ENCODE data around the gene OGFR. TPM values are rescaled to one million over a fixed set of nuclear protein-coding genes. Genes with fewer than 3 reads are reported as not detected.

Gene OGFR
- total RNA-seq, 2 experiments from 2014 or later = 54.5 to 56.0 TPM

DNA sequence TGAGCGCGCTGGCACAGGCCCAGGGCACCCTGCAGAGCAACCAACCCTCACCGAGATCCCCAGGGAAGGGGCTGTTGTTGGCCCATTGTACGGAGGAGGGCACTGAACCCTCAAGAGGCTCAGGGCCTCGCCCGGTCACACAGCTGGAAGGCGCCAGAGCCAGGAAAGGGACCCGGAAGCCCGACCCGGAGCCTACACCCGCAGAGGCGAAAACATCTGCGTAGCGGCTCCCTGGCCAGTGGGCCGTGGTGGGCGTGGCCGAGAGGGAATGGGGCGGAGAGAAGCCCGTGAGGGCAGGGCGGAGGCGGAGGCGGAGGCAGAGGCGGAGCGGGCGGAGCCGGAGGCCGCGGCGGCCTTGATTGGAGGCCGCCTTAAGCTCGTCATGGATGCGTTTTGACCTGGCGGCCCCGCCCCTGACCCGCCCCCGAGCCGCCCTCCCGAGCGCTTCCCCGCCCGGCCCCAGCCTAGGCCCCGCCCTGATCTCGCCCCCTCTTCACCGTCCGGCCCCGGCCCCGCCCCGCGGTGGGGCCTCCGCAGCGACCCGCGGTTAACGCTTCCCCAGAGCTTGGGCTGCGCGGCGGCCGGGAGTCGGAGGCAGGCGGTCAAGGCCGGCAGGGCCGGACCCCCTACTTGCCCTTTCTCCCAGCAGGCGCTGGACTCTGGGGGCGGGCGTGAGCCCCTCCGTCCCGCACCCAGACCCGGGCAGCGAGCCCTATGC lies 10.5 kb upstream of the OGFR start:
- peaks cover 56% of the 10 kb centered on the region for H3K4me1 ChIP-seq (ENCODE audit: insufficient read depth, low read length)
- ChIA-PET POLR2A (interaction anchor here (0.6 to 4.5 kb wide), 50 partner anchors 8 to 729 kb away, joined by 3 to 85 read pairs (median 5); partner anchors contain the start of genes LSM14B, NTSR1, OGFR and PPDPF), CTCF (interaction anchor here (1.2 to 2.0 kb wide), 5 partner anchors 14 to 294 kb away, joined by 3 to 7 read pairs (median 4); no protein-coding TSS in a partner anchor)
- peak; percentile 71 for ATAC-seq (ENCODE audit: poor library complexity)
- peaks cover 14% of the 10 kb centered on the region for H3K36me3 ChIP-seq (ENCODE audit: insufficient read depth, low read length)
- intact Hi-C loops (cut with DNase I, micrococcal nuclease) = loop anchor here (1.0 to 10.0 kb wide), 5 partner anchors 17 to 409 kb away; partner anchors contain the start of gene RPS21 (in 1 of the 2)
- peak overlapping the region; percentile 78 for H3K4me3 ChIP-seq (ENCODE audit: low read length)
- peak overlapping the region; percentile 88 for H3K4me3 Mint-ChIP-seq
- peaks cover 55% of the 10 kb centered on the region for H3K4me1 Mint-ChIP-seq (ENCODE audit: low read depth)
- TF ChIP-seq, protein P1, sequence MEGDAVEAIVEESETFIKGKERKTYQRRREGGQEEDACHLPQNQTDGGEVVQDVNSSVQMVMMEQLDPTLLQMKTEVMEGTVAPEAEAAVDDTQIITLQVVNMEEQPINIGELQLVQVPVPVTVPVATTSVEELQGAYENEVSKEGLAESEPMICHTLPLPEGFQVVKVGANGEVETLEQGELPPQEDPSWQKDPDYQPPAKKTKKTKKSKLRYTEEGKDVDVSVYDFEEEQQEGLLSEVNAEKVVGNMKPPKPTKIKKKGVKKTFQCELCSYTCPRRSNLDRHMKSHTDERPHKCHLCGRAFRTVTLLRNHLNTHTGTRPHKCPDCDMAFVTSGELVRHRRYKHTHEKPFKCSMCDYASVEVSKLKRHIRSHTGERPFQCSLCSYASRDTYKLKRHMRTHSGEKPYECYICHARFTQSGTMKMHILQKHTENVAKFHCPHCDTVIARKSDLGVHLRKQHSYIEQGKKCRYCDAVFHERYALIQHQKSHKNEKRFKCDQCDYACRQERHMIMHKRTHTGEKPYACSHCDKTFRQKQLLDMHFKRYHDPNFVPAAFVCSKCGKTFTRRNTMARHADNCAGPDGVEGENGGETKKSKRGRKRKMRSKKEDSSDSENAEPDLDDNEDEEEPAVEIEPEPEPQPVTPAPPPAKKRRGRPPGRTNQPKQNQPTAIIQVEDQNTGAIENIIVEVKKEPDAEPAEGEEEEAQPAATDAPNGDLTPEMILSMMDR (IDR thresholded peaks at IDR 0.05) = no peak
- peaks cover 32% of the 10 kb centered on the region for H3K36me3 Mint-ChIP-seq (ENCODE audit: low read depth)
- H3K27ac ChIP-seq (ENCODE audit: low read depth in 1 of 2, low read length in 2 of 2) = peak overlapping the region; percentile 79 to 90
- H3K27ac Mint-ChIP-seq = peak overlapping the region; percentile 89
- no peaks in the 10 kb centered on the region for H3K27me3 Mint-ChIP-seq
- no peaks in the 10 kb centered on the region for H3K9me3 ChIP-seq (ENCODE audit: control insufficient read depth in 1 of 2, insufficient read depth in 1 of 2, low read length in 2 of 2)
- no peaks in the 10 kb centered on the region for H3K9me3 Mint-ChIP-seq
- DNase-seq = peak; percentile 87 to 98 (median 95)
- H3K27me3 ChIP-seq (ENCODE audit: control insufficient read depth in 1 of 2, insufficient read depth in 2 of 2, low read length in 2 of 2) = no peaks in the 10 kb centered on the region

DNA sequence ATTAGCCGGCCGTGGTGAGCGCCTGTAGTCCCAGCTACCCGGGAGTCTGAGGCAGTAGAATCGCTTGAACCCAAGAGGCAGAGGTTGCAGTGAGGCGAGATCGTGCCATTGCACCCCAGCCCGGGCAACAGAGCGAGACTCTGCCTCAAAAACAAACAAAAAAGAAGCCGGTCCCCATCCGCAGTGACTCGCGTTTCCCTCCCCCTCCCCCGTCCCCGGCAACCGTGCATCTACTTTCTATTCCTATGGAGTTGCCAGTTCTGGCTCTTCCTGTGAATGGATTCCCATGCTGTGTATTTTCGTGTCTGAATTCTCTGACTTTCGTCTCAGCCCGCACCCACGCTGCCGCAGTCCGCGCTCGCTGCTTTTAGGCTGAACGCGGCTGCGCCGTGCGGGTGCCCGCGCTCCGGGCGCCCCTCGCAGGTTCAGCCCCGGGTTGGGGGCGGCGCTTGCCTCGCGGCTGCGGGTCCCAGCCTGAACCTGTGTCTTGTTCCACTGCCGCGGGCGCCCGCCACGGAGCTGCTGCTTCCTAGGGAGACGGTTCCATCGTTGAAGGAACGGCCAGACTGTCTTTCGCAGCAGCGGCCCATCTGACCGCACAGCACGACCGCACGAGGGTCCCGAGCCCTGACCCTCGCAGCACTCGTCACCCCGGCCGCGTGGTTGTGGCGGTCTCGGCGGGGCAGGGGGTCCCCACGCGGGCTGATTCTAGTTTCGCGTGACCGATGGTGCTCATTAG lies 9.4 kb upstream of the OGFR start:
- Mint-ChIP-seq H3K36me3 (ENCODE audit: low read depth) (peaks cover 41% of the 10 kb centered on the region), H3K4me1 (ENCODE audit: low read depth) (peaks cover 55% of the 10 kb centered on the region), H3K4me3 (peak overlapping the region; percentile 88), H3K9me3 (no peaks in the 10 kb centered on the region), H3K27ac (peak overlapping the region; percentile 89), H3K27me3 (no peaks in the 10 kb centered on the region)
- Histone ChIP-seq H3K4me3 (ENCODE audit: low read length) (peak overlapping the region; percentile 78), H3K9me3 (ENCODE audit: control insufficient read depth in 1 of 2, insufficient read depth in 1 of 2, low read length in 2 of 2) (no peaks in the 10 kb centered on the region), H3K27ac (ENCODE audit: low read depth in 1 of 2, low read length in 2 of 2) (peak overlapping the region; percentile 63 to 77), H3K4me1 (ENCODE audit: insufficient read depth, low read length) (peaks cover 56% of the 10 kb centered on the region), H3K27me3 (ENCODE audit: control insufficient read depth in 1 of 2, insufficient read depth in 2 of 2, low read length in 2 of 2) (no peaks in the 10 kb centered on the region), H3K36me3 (ENCODE audit: insufficient read depth, low read length) (peaks cover 24% of the 10 kb centered on the region)
- intact Hi-C loops (cut with DNase I, micrococcal nuclease) = loop anchor here in 1 of 2 experiments (2.0 to 10.0 kb wide), 2 partner anchors 18 to 410 kb away; partner anchors contain the start of gene RPS21
- ChIA-PET CTCF (interaction anchor here (1.2 to 2.0 kb wide), 4 partner anchors 13 to 295 kb away, joined by 3 to 7 read pairs (median 4); no protein-coding TSS in a partner anchor), POLR2A (interaction anchor here (1.0 to 4.5 kb wide), 33 partner anchors 9 to 673 kb away, joined by 3 to 85 read pairs (median 6); partner anchors contain the start of genes LSM14B, NTSR1, OGFR and TCFL5)
- peak; percentile 38 to 84 (median 64) for DNase-seq
- peak; percentile 17 for ATAC-seq (ENCODE audit: poor library complexity)
- TF ChIP-seq, protein P1 (IDR thresholded peaks at IDR 0.05) = no peak

All from CD4-positive, alpha-beta T cell (primary cell).